ENCODE results near the gene MYH6.

- TF ChIP-seq POLR2A (IDR thresholded peaks at IDR 0.05; ENCODE audit: low read depth, low read length) (no peak), CTCF (IDR thresholded peaks at IDR 0.05; ENCODE audit: extremely low read depth in 1 of 2, insufficient read depth in 1 of 2, low read depth in 1 of 2, low read length in 2 of 2) (no peak), MYC (IDR thresholded peaks at IDR 0.05; ENCODE audit: low read depth, low read length) (no peak)
These were observed 54.7 kb downstream of the MYH6 start for GRCh38 chr14:23353433-23353780.

Measured in endothelial cell of umbilical vein (primary cell).